Mucosa of descending colon (tissue), 3 donors: ENCODE measurements around the gene PHPT1. TPM values are rescaled to one million over a fixed set of nuclear protein-coding genes. Genes with fewer than 3 reads are reported as not detected.
A peak's percentile ranks its signal among the peaks of the same experiment; 100 is the strongest.

ENCODE experiments used
- ATAC-seq: fragments of 200-7000 bp; cut with Tn5 transposase; one replicate; pipeline ENCODE4 v1.9.1; 2020; ENCODE audit warnings: mild to moderate bottlenecking, moderate library complexity
- DNase-seq, 3 donors: peaks; one replicate each; pipeline ENCODE4 v3.0.0-alpha.2; 2020
- H3K36me3 ChIP-seq: fragments of 200-600 bp; one replicate; pipeline ENCODE4 v1.8.0; 2021; ENCODE audit warnings: low read depth, mild to moderate bottlenecking
- H3K4me1 ChIP-seq: fragments of 200-600 bp; one replicate; pipeline ENCODE4 v1.8.0; 2021; ENCODE audit warnings: low read depth, mild to moderate bottlenecking
- H3K4me3 ChIP-seq: fragments of 200-600 bp; one replicate; pipeline ENCODE4 v1.8.0; 2021; ENCODE audit warnings: mild to moderate bottlenecking
- H3K9me3 ChIP-seq: fragments of 200-600 bp; one replicate; pipeline ENCODE4 v1.8.0; 2021; ENCODE audit warnings: mild to moderate bottlenecking
- intact Hi-C, 2 donors: fragments of 100-400 bp; cut with DNase I in 1 of 2; cut with micrococcal nuclease in 1 of 2; formaldehyde crosslinking; loops; one replicate each; pipeline versions ENCODE4 v1.11.0 to v1.11.1; 2022; cut with DNase I, micrococcal nuclease
- total RNA-seq, 3 donors: library from RNA; stranded (reverse); fragmentation: NEBNext Ultra II Directional in 2 of 3; extraction: Animal tissue kit (Norgen Biotek cat#: 25700) in 2 of 3; gene quantifications; one replicate each; pipeline versions ENCODE4 v1.2.1 to v1.2.4, GENCODE V29; 2021 to 2023
- TF ChIP-seq, protein P1 (sequence below): fragments of 200-600 bp; IDR thresholded peaks from one replicate; pipeline ENCODE4 v1.8.0; 2022; ENCODE audit warnings: antibody characterized with exemption, mild to moderate bottlenecking
- donor health status: DM: no; HTN: no; CAD: no; lungs with moderate emphysema.
- donor health status: DM: no; HTN: no; CAD: no.
- donor health status: DM: no; HTN: yes; CAD: no.

The PHPT1 gene
- total RNA-seq, 3 donors from 2014 or later = 96.4 to 163 (median 102) TPM

DNA sequence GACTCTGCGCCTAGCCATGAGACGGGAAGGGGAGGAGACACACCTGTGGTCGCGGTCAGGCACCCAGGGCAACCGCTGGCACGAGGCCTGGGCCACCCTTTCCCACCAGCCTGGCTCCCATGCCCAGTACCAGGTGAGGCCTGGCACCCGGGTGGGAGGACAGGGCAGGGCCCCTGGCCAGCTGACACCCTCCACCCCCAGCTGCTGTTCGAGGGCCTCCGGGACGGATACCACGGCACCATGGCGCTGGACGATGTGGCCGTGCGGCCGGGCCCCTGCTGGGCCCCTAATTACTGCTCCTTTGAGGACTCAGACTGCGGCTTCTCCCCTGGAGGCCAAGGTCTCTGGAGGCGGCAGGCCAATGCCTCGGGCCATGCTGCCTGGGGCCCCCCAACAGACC, 8.0 kb downstream of the PHPT1 start:
- Histone ChIP-seq H3K4me1 (peaks cover 44% of the 10 kb centered on the region), H3K9me3 (no peaks in the 10 kb centered on the region), H3K4me3 (no peak overlapping the region), H3K36me3 (no peaks in the 10 kb centered on the region)
- intact Hi-C loops = no loop called here
- no peak for ATAC-seq
- peak in 2 of 3 donors; percentile 50 to 58 for DNase-seq
- TF ChIP-seq, protein P1, sequence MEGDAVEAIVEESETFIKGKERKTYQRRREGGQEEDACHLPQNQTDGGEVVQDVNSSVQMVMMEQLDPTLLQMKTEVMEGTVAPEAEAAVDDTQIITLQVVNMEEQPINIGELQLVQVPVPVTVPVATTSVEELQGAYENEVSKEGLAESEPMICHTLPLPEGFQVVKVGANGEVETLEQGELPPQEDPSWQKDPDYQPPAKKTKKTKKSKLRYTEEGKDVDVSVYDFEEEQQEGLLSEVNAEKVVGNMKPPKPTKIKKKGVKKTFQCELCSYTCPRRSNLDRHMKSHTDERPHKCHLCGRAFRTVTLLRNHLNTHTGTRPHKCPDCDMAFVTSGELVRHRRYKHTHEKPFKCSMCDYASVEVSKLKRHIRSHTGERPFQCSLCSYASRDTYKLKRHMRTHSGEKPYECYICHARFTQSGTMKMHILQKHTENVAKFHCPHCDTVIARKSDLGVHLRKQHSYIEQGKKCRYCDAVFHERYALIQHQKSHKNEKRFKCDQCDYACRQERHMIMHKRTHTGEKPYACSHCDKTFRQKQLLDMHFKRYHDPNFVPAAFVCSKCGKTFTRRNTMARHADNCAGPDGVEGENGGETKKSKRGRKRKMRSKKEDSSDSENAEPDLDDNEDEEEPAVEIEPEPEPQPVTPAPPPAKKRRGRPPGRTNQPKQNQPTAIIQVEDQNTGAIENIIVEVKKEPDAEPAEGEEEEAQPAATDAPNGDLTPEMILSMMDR = no peak

GRCh38 chr9:136857581-136858412, 8.6 kb downstream of the PHPT1 start:
- Histone ChIP-seq H3K4me3 (no peak overlapping the region), H3K36me3 (no peaks in the 10 kb centered on the region), H3K9me3 (no peaks in the 10 kb centered on the region), H3K4me1 (peaks cover 44% of the 10 kb centered on the region)
- DNase-seq (peak; percentile 87 to 90 (median 88)), ATAC-seq (peak; percentile 62)
- TF ChIP-seq, protein P1 = no peak
- intact Hi-C loops = no loop called here

DNA sequence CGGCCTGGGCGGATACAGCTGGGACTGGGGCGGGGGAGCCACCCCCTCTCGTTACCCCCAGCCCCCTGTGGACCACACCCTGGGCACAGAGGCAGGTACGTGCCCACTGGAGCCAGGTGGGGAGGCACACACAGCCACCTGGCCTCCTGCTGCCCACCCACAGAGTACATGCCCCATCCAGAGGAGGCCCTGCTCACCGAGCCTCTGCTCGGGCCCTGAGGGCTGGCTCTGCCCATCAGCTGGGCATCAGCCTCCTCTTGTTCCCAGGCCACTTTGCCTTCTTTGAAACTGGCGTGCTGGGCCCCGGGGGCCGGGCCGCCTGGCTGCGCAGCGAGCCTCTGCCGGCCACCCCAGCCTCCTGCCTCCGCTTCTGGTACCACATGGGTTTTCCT, 9.2 kb downstream of the PHPT1 start:
- ATAC-seq (peak; percentile 3), DNase-seq (peak in 1 of 3 donors; percentile 57)
- Histone ChIP-seq H3K4me1 (peaks cover 44% of the 10 kb centered on the region), H3K4me3 (no peak overlapping the region), H3K9me3 (no peaks in the 10 kb centered on the region), H3K36me3 (no peaks in the 10 kb centered on the region)
- intact Hi-C loops = no loop called here
- TF ChIP-seq, protein P1 = no peak

DNA sequence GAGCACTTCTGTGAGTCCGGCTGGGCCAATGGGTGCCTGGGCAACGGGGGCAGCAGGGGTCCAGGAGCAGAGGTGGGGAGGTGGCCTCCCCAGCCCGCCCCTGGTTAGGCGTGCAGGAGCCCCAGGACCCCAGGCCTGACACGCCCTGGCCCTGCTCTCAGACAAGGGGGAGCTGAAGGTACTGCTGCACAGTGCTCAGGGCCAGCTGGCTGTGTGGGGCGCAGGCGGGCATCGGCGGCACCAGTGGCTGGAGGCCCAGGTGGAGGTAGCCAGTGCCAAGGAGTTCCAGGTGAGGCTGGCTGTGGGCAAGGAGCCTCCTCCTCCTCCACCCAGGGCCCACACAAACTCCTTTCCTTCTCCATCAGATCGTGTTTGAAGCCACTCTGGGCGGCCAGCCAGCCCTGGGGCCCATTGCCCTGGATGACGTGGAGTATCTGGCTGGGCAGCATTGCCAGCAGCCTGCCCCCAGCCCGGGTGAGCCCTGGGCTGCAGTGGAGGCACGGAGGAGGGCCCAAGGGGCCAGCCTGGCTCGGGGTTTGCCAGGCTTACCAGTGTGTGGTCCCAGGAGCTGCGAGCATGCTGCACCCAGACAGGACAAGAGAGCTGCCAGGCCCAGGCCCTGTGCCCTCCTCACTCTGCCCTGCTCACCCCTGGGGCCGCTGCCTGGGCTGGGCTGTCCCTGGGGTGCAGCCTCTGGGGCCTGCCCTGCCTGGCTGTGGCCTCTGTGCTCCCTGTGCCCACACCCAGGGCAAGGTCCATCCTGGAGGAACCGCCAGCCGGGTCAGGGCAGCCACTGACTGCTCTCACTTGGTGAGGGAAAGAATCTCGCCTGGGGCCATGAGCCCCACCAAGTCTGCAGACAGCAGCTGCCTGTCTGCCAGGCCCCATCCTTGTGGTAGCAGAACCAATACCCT, 9.9 kb downstream of the PHPT1 start:
- H3K4me3 ChIP-seq = no peak overlapping the region
- peak; percentile 85 for ATAC-seq
- H3K9me3 ChIP-seq = no peaks in the 10 kb centered on the region
- TF ChIP-seq, protein P1 = no peak
- H3K36me3 ChIP-seq = no peaks in the 10 kb centered on the region
- intact Hi-C loops = no loop called here
- peak; percentile 92 to 94 (median 93) for DNase-seq
- H3K4me1 ChIP-seq = peaks cover 44% of the 10 kb centered on the region

- intact Hi-C loops = no loop called here
- Histone ChIP-seq H3K4me3 (no peak overlapping the region), H3K4me1 (peaks cover 58% of the 10 kb centered on the region), H3K9me3 (no peaks in the 10 kb centered on the region), H3K36me3 (no peaks in the 10 kb centered on the region)
- TF ChIP-seq, protein P1 = no peak
- peak; percentile 57 to 69 (median 62) for DNase-seq
- ATAC-seq = peak; percentile 5
Observed at GRCh38 chr9:136860529-136860928, 11.3 kb downstream of the PHPT1 start.
